ENCODE measurements around the gene RAB9A. TPM values are rescaled to one million over a fixed set of nuclear protein-coding genes. Genes with fewer than 3 reads are reported as not detected.

Gene RAB9A
- total and polyA plus RNA-seq, 3 donors from 2014 or later, result 12.9 to 13.2 (median 13.1) TPM

DNA sequence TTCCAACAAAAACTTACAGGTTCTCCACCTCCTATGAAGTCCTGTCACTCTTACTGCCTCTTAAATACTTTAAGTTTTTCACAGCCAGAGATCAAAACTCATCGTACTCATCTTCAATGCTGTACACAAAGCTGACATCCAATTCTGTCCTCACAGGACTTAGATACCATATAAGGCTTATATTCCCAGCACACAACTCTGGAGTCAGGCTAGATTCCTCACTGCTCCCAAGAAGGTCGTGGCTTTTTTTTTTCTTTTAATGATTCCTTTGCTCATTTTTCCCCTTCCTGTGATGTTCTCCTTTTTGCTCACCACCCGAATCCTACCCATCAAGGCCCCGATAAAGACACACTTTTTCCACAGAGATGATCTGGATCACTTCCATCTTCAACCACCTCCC is 44.6 kb downstream of the RAB9A start:
- Histone ChIP-seq H3K9me3 (no peaks in the 10 kb centered on the region), H3K27me3 (no peaks in the 10 kb centered on the region), H3K27ac (peak overlapping the region; percentile 84 to 86), H3K36me3 (ENCODE audit: low read depth, missing control alignments) (no peaks in the 10 kb centered on the region), H3K4me3 (peak overlapping the region; percentile 66 to 75), H3K4me1 (peaks cover 6% of the 10 kb centered on the region)
- intact Hi-C loops (cut with DNase I; ENCODE audit: low total_unique reads), result no loop called here
- TF ChIP-seq POLR2A (IDR thresholded peaks at IDR 0.05) (no peak), CTCF (IDR thresholded peaks at IDR 0.05) (no peak)
- WGBS, 2 donors, result 6 to 7% methylated on average over 4 of the region's 4 CpGs
- DNase-seq, result no peak

GRCh38 chrX:13734278-13735172 is 45.6 kb downstream of the RAB9A start, which contains the start of the genes OFD1 and TRAPPC2:
Gene OFD1, plus strand, starts transcription at chrX:13734748. Its CDS starts 324 bp downstream, at chrX:13735072.
Gene TRAPPC2, minus strand, starts transcription at chrX:13734620. Its CDS starts 14,657 bp downstream, at chrX:13719963.
- Histone ChIP-seq H3K36me3 (ENCODE audit: low read depth, missing control alignments) (no peaks in the 10 kb centered on the region), H3K27ac (peak within 1 kb of the TSS; percentile 84 to 86), H3K27me3 (no peaks in the 10 kb centered on the region), H3K4me1 (peaks cover 6% of the 10 kb centered on the region), H3K9me3 (no peaks in the 10 kb centered on the region), H3K4me3 (peak within 1 kb of the TSS; percentile 66 to 75)
- intact Hi-C loops (cut with DNase I; ENCODE audit: low total_unique reads), result no loop called here
- DNase-seq, result peak; percentile 94
- WGBS, 2 donors, result 0% methylated on average over 7 to 45 of the region's 75 CpGs
- TF ChIP-seq POLR2A (IDR thresholded peaks at IDR 0.05) (peak; percentile 73), CTCF (IDR thresholded peaks at IDR 0.05) (no peak)

DNA sequence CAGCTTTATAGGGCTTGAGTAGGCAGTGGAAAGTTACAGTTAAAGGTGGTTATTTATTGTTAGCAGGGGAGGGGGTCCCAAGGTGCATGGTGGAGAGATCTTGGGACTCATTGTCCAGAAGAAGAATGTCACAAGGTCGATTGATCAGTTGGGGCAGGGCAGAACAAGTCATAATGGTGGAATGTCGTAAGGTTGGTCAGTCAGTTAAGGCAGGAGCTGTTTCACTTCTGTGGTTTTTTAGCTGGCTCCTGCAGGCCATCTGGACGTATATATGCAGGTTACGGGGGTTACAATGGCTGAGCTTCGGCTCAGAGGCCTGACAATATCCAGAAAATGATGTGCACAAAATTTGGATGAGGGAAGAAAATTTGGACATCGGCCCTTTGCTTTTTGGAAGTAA is 52.8 kb downstream of the RAB9A start:
- H3K9me3 ChIP-seq, result no peaks in the 10 kb centered on the region
- TF ChIP-seq POLR2A (IDR thresholded peaks at IDR 0.05), result no peak
- no peak for TF ChIP-seq CTCF (IDR thresholded peaks at IDR 0.05)
- H3K27ac ChIP-seq, result no peak overlapping the region
- H3K4me3 ChIP-seq, result no peak overlapping the region
- H3K36me3 ChIP-seq (ENCODE audit: low read depth, missing control alignments), result no peaks in the 10 kb centered on the region
- intact Hi-C loops (cut with DNase I; ENCODE audit: low total_unique reads), result no loop called here
- no peaks in the 10 kb centered on the region for H3K4me1 ChIP-seq
- WGBS, 2 donors, result 84 to 92% methylated on average over 6 of the region's 6 CpGs
- H3K27me3 ChIP-seq, result no peaks in the 10 kb centered on the region
- no peak for DNase-seq

- no peak for DNase-seq
These were observed 53.7 kb downstream of the RAB9A start for GRCh38 chrX:13742397-13743176.

More at GRCh38 chrX:13742397-13743176, 53.7 kb downstream of the RAB9A start:
- Histone ChIP-seq H3K4me3 (no peak overlapping the region), H3K4me1 (no peaks in the 10 kb centered on the region), H3K36me3 (ENCODE audit: low read depth, missing control alignments) (no peaks in the 10 kb centered on the region), H3K27me3 (no peaks in the 10 kb centered on the region), H3K9me3 (no peaks in the 10 kb centered on the region), H3K27ac (no peak overlapping the region)
- TF ChIP-seq CTCF (IDR thresholded peaks at IDR 0.05) (no peak), POLR2A (IDR thresholded peaks at IDR 0.05) (no peak)
- WGBS, 2 donors, result 73% methylated on average over 12 to 13 of the region's 13 CpGs
- intact Hi-C loops (cut with DNase I; ENCODE audit: low total_unique reads), result no loop called here

Data from testis (tissue), 3 donors.